BJ (cell line): ENCODE results near the gene ZBTB8A. TPM values are rescaled to one million over a fixed set of nuclear protein-coding genes. Genes with fewer than 3 reads are reported as not detected.

Experiments used
- CTCF ChIA-PET: fragments of 350-600 bp; formaldehyde crosslinking; extraction: SDS; loops from one replicate; lab custom pipeline; 2021; ENCODE audit warnings: antibody characterized with exemption, inconsistent platforms; lab: Yijun Ruan, JAX
- POLR2A ChIA-PET: fragments of 300-600 bp; sonication (Branson Sonifier 250); formaldehyde crosslinking; extraction: SDS; loops from one replicate; lab custom pipeline; 2021; ENCODE audit warnings: antibody characterized with exemption; lab: Charles Lee
- DNase-seq: peaks from one replicate; pipeline ENCODE4 v3.0.0-alpha.2; 2011; ENCODE audit warnings: low read depth
- H3K27me3 ChIP-seq: 2 replicates; pipeline ENCODE4 v1.6.0; 2011; ENCODE audit warnings: low read length; ENCODE audit not compliant: control insufficient read depth, insufficient read depth
- H3K36me3 ChIP-seq: 2 replicates; pipeline ENCODE4 v1.5.1; 2011; ENCODE audit warnings: low read length; ENCODE audit not compliant: control insufficient read depth, insufficient read depth
- H3K4me3 ChIP-seq: 2 replicates; pipeline ENCODE4 v1.5.1; 2011; ENCODE audit warnings: low read depth, mild to moderate bottlenecking, control low read depth, low read length
- CTCF ChIP-seq: IDR thresholded peaks from 2 replicates; pipeline ENCODE4 v1.5.1; 2011; ENCODE audit warnings: low read depth, mild to moderate bottlenecking, control low read depth, inconsistent platforms, low read length, moderate library complexity; ENCODE audit not compliant: insufficient read depth
- polyA plus RNA-seq: library from polyadenylated mRNA; depleted of rRNA; stranded (reverse); fragments of >200 nt; gene quantifications from 2 replicates; pipeline ENCODE4 v1.2.3, GENCODE V29; 2011

The ZBTB8A gene
- polyA plus RNA-seq, 1 experiment = 3.7 TPM

GRCh38 chr1:32647308-32648134 lies 108.3 kb downstream of the ZBTB8A start:
- ChIA-PET CTCF (interaction anchor here (0.6 kb wide), 1 partner anchor 127 kb away, joined by 3 read pairs; no protein-coding TSS in a partner anchor), POLR2A (no interaction called here)
- DNase-seq = no peak
- Histone ChIP-seq H3K36me3 (0 out of 2 replicates have a peak, but pooled peaks cover 2% of the 10 kb centered on the region), H3K4me3 (no peak overlapping the region), H3K27me3 (no peaks in the 10 kb centered on the region)
- TF ChIP-seq CTCF = no peak

DNA sequence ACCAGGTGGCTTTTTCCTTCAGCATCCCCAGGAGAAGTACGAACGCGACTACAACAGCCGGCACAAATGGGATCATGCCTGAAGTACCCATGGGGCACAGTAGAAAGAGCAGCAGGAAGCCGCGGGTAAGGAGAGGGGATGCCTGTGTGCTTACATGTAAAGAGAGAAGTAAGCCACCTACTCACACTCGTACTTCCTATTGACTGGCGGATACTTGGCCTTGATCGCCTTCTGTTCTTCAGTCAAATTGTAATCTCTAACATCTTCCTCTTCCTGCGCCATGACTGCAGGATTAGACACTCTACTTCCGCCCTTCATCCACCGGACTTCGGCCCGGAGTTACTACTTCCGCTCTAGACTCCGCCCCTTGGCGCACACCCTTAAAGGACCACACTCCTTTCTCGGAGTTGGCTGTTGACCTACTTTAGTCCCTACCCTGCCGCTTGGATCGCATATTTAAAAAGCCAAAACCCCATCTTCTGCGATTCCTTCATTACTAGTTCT lies 111.1 kb downstream of the ZBTB8A start, which contains the start of gene ZBTB8OS:
TSS of gene ZBTB8OS (minus strand) at position 303 of the 504 bp plus-strand sequence. CDS start at position 282, 21 bp downstream.
- peak; percentile 53 for DNase-seq
- CTCF ChIA-PET = no interaction called here
- POLR2A ChIA-PET = interaction anchor here (0.5 to 1.0 kb wide), 4 partner anchors 11 to 53 kb away, joined by 3 to 5 read pairs (median 4); no protein-coding TSS in a partner anchor
- no peak for TF ChIP-seq CTCF
- peak within 1 kb of the TSS; percentile 87 for H3K4me3 ChIP-seq
- H3K27me3 ChIP-seq = no peaks in the 10 kb centered on the region
- peaks cover 7% of the 10 kb centered on the region for H3K36me3 ChIP-seq

GRCh38 chr1:32650752-32651460 lies 111.7 kb downstream of the ZBTB8A start, which contains the start of gene RBBP4:
Gene RBBP4, plus strand, starts transcription at chr1:32651208. Its CDS starts 99 bp downstream, at chr1:32651307.
- TF ChIP-seq CTCF = no peak
- POLR2A ChIA-PET = interaction anchor here (0.5 to 1.0 kb wide), 5 partner anchors 11 to 103 kb away, joined by 4 to 14 read pairs (median 4); no protein-coding TSS in a partner anchor
- CTCF ChIA-PET = interaction anchor here (0.9 kb wide), 1 partner anchor 121 kb away, joined by 3 read pairs; no protein-coding TSS in a partner anchor
- Histone ChIP-seq H3K27me3 (no peaks in the 10 kb centered on the region), H3K36me3 (peaks cover 7% of the 10 kb centered on the region), H3K4me3 (peak within 1 kb of the TSS; percentile 87)
- peak; percentile 75 for DNase-seq

DNA sequence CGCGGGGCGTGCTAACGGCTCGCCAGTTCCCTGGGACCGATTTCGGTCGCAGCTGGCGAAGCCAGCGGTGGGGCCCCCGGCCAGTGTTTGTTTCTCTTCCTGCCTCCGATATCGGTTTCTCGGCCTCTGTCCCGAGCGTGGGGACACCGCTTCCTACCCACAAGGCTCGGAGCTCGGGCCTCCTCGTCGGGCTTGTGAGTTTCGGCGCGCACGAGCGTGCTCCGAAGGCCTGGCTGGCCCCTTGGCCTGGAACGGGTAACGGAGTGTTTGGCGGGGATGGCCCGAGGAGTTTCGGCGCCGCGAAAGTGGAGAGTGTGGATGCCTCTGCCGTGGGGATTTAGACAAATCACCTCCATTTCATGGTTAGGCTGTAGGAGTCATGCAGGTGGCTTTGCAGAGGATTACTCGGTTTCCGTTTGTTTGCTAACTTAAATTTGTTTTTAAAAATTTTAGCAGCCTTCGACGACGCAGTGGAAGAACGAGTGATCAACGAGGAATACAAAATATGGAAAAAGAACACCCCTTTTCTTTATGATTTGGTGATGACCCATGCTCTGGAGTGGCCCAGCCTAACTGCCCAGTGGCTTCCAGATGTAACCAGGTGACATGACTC lies 112.3 kb downstream of the ZBTB8A start:
- TF ChIP-seq CTCF = no peak
- ChIA-PET CTCF (interaction anchor here (0.9 kb wide), 1 partner anchor 120 kb away, joined by 3 read pairs; no protein-coding TSS in a partner anchor), POLR2A (interaction anchor here (0.5 to 1.0 kb wide), 4 partner anchors 12 to 102 kb away, joined by 4 to 14 read pairs (median 4); no protein-coding TSS in a partner anchor)

More for the DNA sequence above, 112.3 kb downstream of the ZBTB8A start:
- Histone ChIP-seq H3K36me3 (peaks cover 7% of the 10 kb centered on the region), H3K4me3 (peak overlapping the region; percentile 87), H3K27me3 (no peaks in the 10 kb centered on the region)
- peak; percentile 0 for DNase-seq
